Globus pallidus (tissue), 1 donor: ENCODE results near the gene KCNJ16.

Experiments used
- DNase-seq: peaks from one replicate; pipeline ENCODE4 v3.0.0-alpha.2; 2015; ENCODE audit warnings: low spot score

The KCNJ16 gene

GRCh38 chr17:70070305-70071027, 4.6 kb upstream of the KCNJ16 start:
- no peak for DNase-seq

- DNase-seq, result no peak
Observed at GRCh38 chr17:70071127-70071526, 3.9 kb upstream of the KCNJ16 start.

GRCh38 chr17:70071620-70072019, 3.4 kb upstream of the KCNJ16 start:
- DNase-seq, result no peak

- peak; percentile 64 for DNase-seq
Observed at GRCh38 chr17:70072546-70073309, 2.3 kb upstream of the KCNJ16 start.

- no peak for DNase-seq
Observed at GRCh38 chr17:70073310-70073709, 1.7 kb upstream of the KCNJ16 start.

- DNase-seq, result no peak
Observed at GRCh38 chr17:70073799-70074198, 1.2 kb upstream of the KCNJ16 start.

GRCh38 chr17:70074236-70074830, 692 bp upstream of the KCNJ16 start:
- DNase-seq, result no peak

- DNase-seq, result no peak
Observed at GRCh38 chr17:70076189-70076588, 1.2 kb downstream of the KCNJ16 start.

- no peak for DNase-seq
Observed at GRCh38 chr17:70076831-70077230, 1.8 kb downstream of the KCNJ16 start.

GRCh38 chr17:70078549-70078948, 3.5 kb downstream of the KCNJ16 start:
- DNase-seq, result no peak

GRCh38 chr17:70078994-70079531, 4.0 kb downstream of the KCNJ16 start:
- DNase-seq, result no peak

GRCh38 chr17:70080541-70081347, 5.7 kb downstream of the KCNJ16 start:
- no peak for DNase-seq

- DNase-seq, result no peak
Observed at GRCh38 chr17:70081885-70082284, 6.9 kb downstream of the KCNJ16 start.

- no peak for DNase-seq
Observed at GRCh38 chr17:70084476-70084875, 9.5 kb downstream of the KCNJ16 start.

GRCh38 chr17:70086516-70086915, 11.5 kb downstream of the KCNJ16 start:
- DNase-seq, result no peak

GRCh38 chr17:70089513-70090148, 14.6 kb downstream of the KCNJ16 start:
- no peak for DNase-seq

- DNase-seq, result no peak
Observed at GRCh38 chr17:70091005-70091568, 16.1 kb downstream of the KCNJ16 start.

GRCh38 chr17:70091696-70092095, 16.7 kb downstream of the KCNJ16 start:
- DNase-seq, result no peak

- no peak for DNase-seq
Observed at GRCh38 chr17:70093163-70093562, 18.1 kb downstream of the KCNJ16 start.

- no peak for DNase-seq
Observed at GRCh38 chr17:70095455-70095854, 20.4 kb downstream of the KCNJ16 start.

GRCh38 chr17:70096861-70097260, 21.8 kb downstream of the KCNJ16 start:
- no peak for DNase-seq
